ENCODE data around the gene COX7B.
"Not testable (repeated sequence)": the region's sequence is repeated elsewhere in the genome, so short reads cannot be mapped to it uniquely, and the experiment has no call there.

The COX7B gene, protein sequence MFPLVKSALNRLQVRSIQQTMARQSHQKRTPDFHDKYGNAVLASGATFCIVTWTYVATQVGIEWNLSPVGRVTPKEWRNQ

GRCh38 chrX:77899081-77899828 lies at the start of gene COX7B:
TSS of gene COX7B (plus strand) at chrX:77899468. CDS start at chrX:77899554, 86 bp downstream.
- H3K9ac ChIP-seq (ENCODE audit: low read depth in 1 of 2, low read length in 2 of 2), result peak within 1 kb of the TSS; percentile 87 to 88

GRCh38 chrX:77875372-77875771 lies 23.9 kb upstream of the COX7B start:
- no peaks in the 10 kb centered on the region for H3K4me1 ChIP-seq (ENCODE audit: control insufficient read depth in 2 of 2, insufficient read depth in 2 of 2, low read length in 2 of 2)
- no peaks in the 10 kb centered on the region for H3K9me3 ChIP-seq (ENCODE audit: control insufficient read depth in 2 of 2, low read length in 2 of 2)
- H3K36me3 ChIP-seq (ENCODE audit: control insufficient read depth in 2 of 2, insufficient read depth in 2 of 2, low read length in 2 of 2), result peaks cover 5 to 10% of the 10 kb centered on the region in 2 donors

More at GRCh38 chrX:77899081-77899828, at the start of gene COX7B:
- H3K27ac ChIP-seq (ENCODE audit: low read depth in 2 of 2, low read length in 2 of 2), result peak within 1 kb of the TSS; percentile 88 to 96
- peaks cover 5 to 7% of the 10 kb centered on the region in 2 donors for H3K36me3 ChIP-seq (ENCODE audit: control insufficient read depth in 2 of 2, insufficient read depth in 2 of 2, low read length in 2 of 2)
- H3K9me3 ChIP-seq (ENCODE audit: control insufficient read depth in 2 of 2, low read length in 2 of 2), result no peaks in the 10 kb centered on the region
- H3K4me3 ChIP-seq (ENCODE audit: low read length in 2 of 2), result peak within 1 kb of the TSS; percentile 83 to 89
- H3K27me3 ChIP-seq (ENCODE audit: control insufficient read depth in 2 of 2, insufficient read depth in 2 of 2, low read length in 2 of 2), result no peaks in the 10 kb centered on the region
- H3K4me1 ChIP-seq (ENCODE audit: control insufficient read depth in 2 of 2, insufficient read depth in 2 of 2, low read length in 2 of 2), result peaks cover 0 to 3% of the 10 kb centered on the region in 2 donors

DNA sequence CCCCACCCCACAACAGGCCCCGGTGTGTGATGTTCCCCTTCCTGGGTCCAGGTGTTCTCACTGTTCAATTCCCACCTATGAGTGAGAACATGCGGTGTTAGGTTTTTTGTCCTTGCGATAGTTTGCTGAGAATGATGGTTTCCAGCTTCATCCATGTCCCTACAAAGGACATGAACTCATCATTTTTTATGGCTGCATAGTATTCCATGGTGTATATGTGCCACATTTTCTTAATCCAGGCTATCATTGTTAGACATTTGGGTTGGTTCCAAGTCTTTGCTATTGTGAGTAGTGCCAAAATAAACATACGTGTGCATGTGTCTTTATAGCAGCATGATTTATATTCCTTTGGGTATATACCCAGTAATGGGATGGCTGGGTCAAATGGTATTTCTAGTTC lies 17.9 kb upstream of the COX7B start:
- not testable (repeated sequence) for H3K27ac ChIP-seq (ENCODE audit: low read depth in 2 of 2, low read length in 2 of 2); H3K9ac ChIP-seq (ENCODE audit: low read depth in 1 of 2, low read length in 2 of 2); H3K9me3 ChIP-seq (ENCODE audit: control insufficient read depth in 2 of 2, low read length in 2 of 2); H3K4me3 ChIP-seq (ENCODE audit: low read length in 2 of 2); H3K36me3 ChIP-seq (ENCODE audit: control insufficient read depth in 2 of 2, insufficient read depth in 2 of 2, low read length in 2 of 2); H3K4me1 ChIP-seq (ENCODE audit: control insufficient read depth in 2 of 2, insufficient read depth in 2 of 2, low read length in 2 of 2); H3K27me3 ChIP-seq (ENCODE audit: control insufficient read depth in 2 of 2, insufficient read depth in 2 of 2, low read length in 2 of 2)

More at GRCh38 chrX:77875372-77875771, 23.9 kb upstream of the COX7B start:
- no peaks in the 10 kb centered on the region for H3K27me3 ChIP-seq (ENCODE audit: control insufficient read depth in 2 of 2, insufficient read depth in 2 of 2, low read length in 2 of 2)
- H3K4me3 ChIP-seq (ENCODE audit: low read length in 2 of 2), result no peak overlapping the region
- H3K9ac ChIP-seq (ENCODE audit: low read depth in 1 of 2, low read length in 2 of 2), result no peak overlapping the region
- H3K27ac ChIP-seq (ENCODE audit: low read depth in 2 of 2, low read length in 2 of 2), result no peak overlapping the region

DNA sequence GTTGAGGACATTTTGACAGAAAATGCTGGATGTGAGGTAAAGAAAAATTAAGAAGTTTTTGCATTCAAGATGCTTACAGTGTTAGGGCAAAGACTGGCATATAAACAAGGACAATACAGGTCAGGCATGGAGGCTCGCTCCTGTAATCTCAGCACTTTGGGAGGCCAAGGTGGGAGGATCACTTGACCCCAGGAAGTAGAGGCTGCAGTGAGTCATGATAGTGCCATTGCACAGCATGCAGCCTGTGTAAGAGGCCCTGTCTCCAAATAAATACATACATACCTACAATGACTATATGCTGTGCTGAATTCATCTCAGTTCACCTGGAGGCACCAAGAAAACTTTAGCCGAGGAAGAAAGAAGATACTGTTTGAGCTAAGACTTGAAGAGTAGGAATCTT lies 6.4 kb upstream of the COX7B start:
- Histone ChIP-seq H3K36me3 (ENCODE audit: control insufficient read depth in 2 of 2, insufficient read depth in 2 of 2, low read length in 2 of 2) (no peaks in the 10 kb centered on the region), H3K9ac (ENCODE audit: low read depth in 1 of 2, low read length in 2 of 2) (no peak overlapping the region), H3K4me3 (ENCODE audit: low read length in 2 of 2) (no peak overlapping the region), H3K27me3 (ENCODE audit: control insufficient read depth in 2 of 2, insufficient read depth in 2 of 2, low read length in 2 of 2) (no peaks in the 10 kb centered on the region), H3K27ac (ENCODE audit: low read depth in 2 of 2, low read length in 2 of 2) (no peak overlapping the region), H3K4me1 (ENCODE audit: control insufficient read depth in 2 of 2, insufficient read depth in 2 of 2, low read length in 2 of 2) (peaks cover 0 to 2% of the 10 kb centered on the region in 2 donors), H3K9me3 (ENCODE audit: control insufficient read depth in 2 of 2, low read length in 2 of 2) (no peaks in the 10 kb centered on the region)

DNA sequence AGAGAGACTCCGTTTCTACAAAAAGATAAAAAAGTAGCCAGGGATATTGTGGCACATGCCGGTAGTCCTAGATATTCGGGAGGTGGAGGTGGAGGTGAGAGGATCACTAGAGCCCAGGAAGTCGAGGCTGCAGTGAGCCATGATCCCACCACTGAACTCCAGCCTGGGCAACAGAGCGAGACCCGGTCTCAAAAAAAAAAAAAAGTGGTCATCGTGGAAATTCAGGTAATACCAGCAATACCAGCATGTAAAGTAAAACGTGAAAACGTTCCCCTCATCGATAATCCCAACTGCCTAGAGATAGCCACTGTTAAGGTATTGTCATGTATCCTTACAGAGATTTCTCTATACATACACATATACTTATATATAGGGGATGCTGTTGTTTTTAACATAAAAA lies 5.6 kb upstream of the COX7B start:
- peaks cover 0 to 2% of the 10 kb centered on the region in 2 donors for H3K4me1 ChIP-seq (ENCODE audit: control insufficient read depth in 2 of 2, insufficient read depth in 2 of 2, low read length in 2 of 2)
- H3K9ac ChIP-seq (ENCODE audit: low read depth in 1 of 2, low read length in 2 of 2), result no peak overlapping the region
- H3K36me3 ChIP-seq (ENCODE audit: control insufficient read depth in 2 of 2, insufficient read depth in 2 of 2, low read length in 2 of 2), result no peaks in the 10 kb centered on the region
- H3K27me3 ChIP-seq (ENCODE audit: control insufficient read depth in 2 of 2, insufficient read depth in 2 of 2, low read length in 2 of 2), result no peaks in the 10 kb centered on the region
- no peak overlapping the region for H3K27ac ChIP-seq (ENCODE audit: low read depth in 2 of 2, low read length in 2 of 2)
- no peaks in the 10 kb centered on the region for H3K9me3 ChIP-seq (ENCODE audit: control insufficient read depth in 2 of 2, low read length in 2 of 2)
- no peak overlapping the region for H3K4me3 ChIP-seq (ENCODE audit: low read length in 2 of 2)

- Histone ChIP-seq H3K4me3 (ENCODE audit: low read length in 2 of 2) (peak within 1 kb of the TSS; percentile 70 to 91), H3K36me3 (ENCODE audit: control insufficient read depth in 2 of 2, insufficient read depth in 2 of 2, low read length in 2 of 2) (no peaks in the 10 kb centered on the region), H3K9me3 (ENCODE audit: control insufficient read depth in 2 of 2, low read length in 2 of 2) (no peaks in the 10 kb centered on the region), H3K4me1 (ENCODE audit: control insufficient read depth in 2 of 2, insufficient read depth in 2 of 2, low read length in 2 of 2) (peaks cover 1 to 2% of the 10 kb centered on the region in 2 donors), H3K27me3 (ENCODE audit: control insufficient read depth in 2 of 2, insufficient read depth in 2 of 2, low read length in 2 of 2) (no peaks in the 10 kb centered on the region), H3K27ac (ENCODE audit: low read depth in 2 of 2, low read length in 2 of 2) (peak within 1 kb of the TSS; percentile 92 to 93), H3K9ac (ENCODE audit: low read depth in 1 of 2, low read length in 2 of 2) (peak within 1 kb of the TSS; percentile 82 to 94)
Observed at GRCh38 chrX:77894921-77895886, 4.1 kb upstream of the COX7B start, which contains the start of gene MAGT1. TSS of gene MAGT1 (minus strand) at chrX:77895435. CDS start at chrX:77895410, 25 bp downstream.

- Histone ChIP-seq H3K9me3 (ENCODE audit: control insufficient read depth in 2 of 2, low read length in 2 of 2) (no peaks in the 10 kb centered on the region), H3K4me1 (ENCODE audit: control insufficient read depth in 2 of 2, insufficient read depth in 2 of 2, low read length in 2 of 2) (peaks cover 0 to 3% of the 10 kb centered on the region in 2 donors), H3K27ac (ENCODE audit: low read depth in 2 of 2, low read length in 2 of 2) (peak overlapping the region; percentile 88 to 96), H3K4me3 (ENCODE audit: low read length in 2 of 2) (peak overlapping the region; percentile 83 to 89), H3K36me3 (ENCODE audit: control insufficient read depth in 2 of 2, insufficient read depth in 2 of 2, low read length in 2 of 2) (peaks cover 7 to 11% of the 10 kb centered on the region in 2 donors), H3K9ac (ENCODE audit: low read depth in 1 of 2, low read length in 2 of 2) (peak overlapping the region; percentile 87 to 88), H3K27me3 (ENCODE audit: control insufficient read depth in 2 of 2, insufficient read depth in 2 of 2, low read length in 2 of 2) (no peaks in the 10 kb centered on the region)
Observed at GRCh38 chrX:77900688-77901087, 1.4 kb downstream of the COX7B start.

DNA sequence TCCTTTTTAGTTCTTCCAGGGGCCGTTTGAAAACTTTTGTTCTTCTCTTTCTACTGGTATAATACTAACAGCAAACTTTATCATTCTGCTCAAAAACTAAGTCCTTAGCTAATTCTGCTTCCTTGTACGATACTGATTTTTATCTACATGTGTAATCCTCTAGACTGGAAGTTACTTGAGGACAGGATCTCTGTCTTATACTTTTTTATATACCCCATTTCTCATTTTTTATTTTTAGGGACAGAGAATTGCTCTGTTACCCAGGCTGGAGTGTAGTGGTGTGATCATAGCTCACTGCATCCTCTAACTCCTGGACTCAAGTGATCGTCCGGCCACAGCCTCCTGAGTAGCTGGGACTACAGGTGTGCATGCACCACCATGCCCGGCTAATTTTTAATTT lies 2.2 kb downstream of the COX7B start:
- H3K4me3 ChIP-seq (ENCODE audit: low read length in 2 of 2), result peak overlapping the region in 1 of 2 donors; percentile 89
- H3K4me1 ChIP-seq (ENCODE audit: control insufficient read depth in 2 of 2, insufficient read depth in 2 of 2, low read length in 2 of 2), result peaks cover 0 to 3% of the 10 kb centered on the region in 2 donors
- no peaks in the 10 kb centered on the region for H3K27me3 ChIP-seq (ENCODE audit: control insufficient read depth in 2 of 2, insufficient read depth in 2 of 2, low read length in 2 of 2)
- H3K27ac ChIP-seq (ENCODE audit: low read depth in 2 of 2, low read length in 2 of 2), result no peak overlapping the region
- H3K9me3 ChIP-seq (ENCODE audit: control insufficient read depth in 2 of 2, low read length in 2 of 2), result no peaks in the 10 kb centered on the region
- H3K9ac ChIP-seq (ENCODE audit: low read depth in 1 of 2, low read length in 2 of 2), result no peak overlapping the region
- H3K36me3 ChIP-seq (ENCODE audit: control insufficient read depth in 2 of 2, insufficient read depth in 2 of 2, low read length in 2 of 2), result peaks cover 7 to 11% of the 10 kb centered on the region in 2 donors

DNA sequence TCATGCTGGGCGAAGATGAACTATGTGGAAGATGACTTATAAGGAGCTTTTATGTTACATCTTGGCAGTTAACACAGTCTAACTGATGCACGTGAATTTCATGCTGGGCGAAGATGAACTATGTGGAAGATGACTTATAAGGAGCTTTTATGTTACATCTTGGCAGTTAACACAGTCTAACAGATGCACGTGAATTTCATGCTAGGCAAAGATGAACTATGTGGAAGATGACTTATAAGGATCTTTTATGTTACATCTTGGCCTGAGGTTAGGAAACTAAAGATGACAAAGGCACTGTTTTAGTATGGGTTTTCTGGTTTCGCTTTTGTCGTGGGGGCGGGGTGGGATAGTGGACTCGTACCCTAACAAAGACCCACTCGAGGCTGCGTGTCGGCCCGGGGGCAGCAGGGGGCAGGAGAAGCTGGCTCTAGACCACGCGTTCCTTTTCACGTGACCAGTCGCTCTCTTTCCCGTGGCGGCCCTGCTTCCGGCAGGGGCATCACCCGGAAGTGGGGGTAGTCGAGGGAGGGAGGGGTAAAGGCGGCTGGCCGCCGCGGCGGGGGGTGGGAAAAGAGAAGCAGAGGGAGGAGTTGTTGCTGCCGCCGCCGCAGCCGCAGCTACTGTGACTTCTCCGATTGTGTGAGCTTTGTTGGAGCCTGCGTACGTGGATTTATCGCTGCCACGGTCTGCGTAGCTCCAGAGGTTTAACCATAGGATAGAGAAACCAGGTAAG lies 11.0 kb downstream of the COX7B start, which contains the start of gene ATP7A:
Gene ATP7A (plus strand): TSS at position 586 of the 733 bp plus-strand sequence. CDS start 60,949 bp downstream, outside the sequence.
- Histone ChIP-seq H3K36me3 (ENCODE audit: control insufficient read depth in 2 of 2, insufficient read depth in 2 of 2, low read length in 2 of 2) (no peaks in the 10 kb centered on the region), H3K9ac (ENCODE audit: low read depth in 1 of 2, low read length in 2 of 2) (peak within 1 kb of the TSS; percentile 75 to 79), H3K27me3 (ENCODE audit: control insufficient read depth in 2 of 2, insufficient read depth in 2 of 2, low read length in 2 of 2) (no peaks in the 10 kb centered on the region), H3K27ac (ENCODE audit: low read depth in 2 of 2, low read length in 2 of 2) (peak within 1 kb of the TSS; percentile 81 to 83), H3K4me3 (ENCODE audit: low read length in 2 of 2) (peak within 1 kb of the TSS; percentile 76 to 81), H3K9me3 (ENCODE audit: control insufficient read depth in 2 of 2, low read length in 2 of 2) (no peaks in the 10 kb centered on the region), H3K4me1 (ENCODE audit: control insufficient read depth in 2 of 2, insufficient read depth in 2 of 2, low read length in 2 of 2) (no peaks in the 10 kb centered on the region)
